MM.1S (cell line): ENCODE results near the gene ELAVL3.

Experiments used
- DNase-seq: peaks from one replicate; pipeline ENCODE4 v3.0.0-alpha.2; 2015
- H2AFZ ChIP-seq: fragments of 300-600 bp; sonication (generic); 2 replicates; pipeline ENCODE4 v1.6.0; 2016; ENCODE audit warnings: antibody characterized with exemption, low read length
- H3F3A ChIP-seq: fragments of 300-600 bp; sonication (generic); 2 replicates; pipeline ENCODE4 v1.6.1; 2016; ENCODE audit warnings: mild to moderate bottlenecking, antibody characterized with exemption, low read length, moderate library complexity, mixed read lengths; ENCODE audit not compliant: insufficient read depth
- H3K27ac ChIP-seq: fragments of 300-600 bp; sonication (generic); 2 replicates; pipeline ENCODE4 v1.5.1; 2016; ENCODE audit warnings: mild to moderate bottlenecking, low read length
- H3K27me3 ChIP-seq: fragments of 300-600 bp; sonication (generic); replicated peaks from 2 replicates; pipeline ENCODE4 v1.6.0; 2016; ENCODE audit warnings: low read length; ENCODE audit not compliant: insufficient read depth
- H3K36me3 ChIP-seq: fragments of 300-600 bp; sonication (generic); replicated peaks from 2 replicates; pipeline ENCODE4 v1.6.1; 2016; ENCODE audit warnings: mild to moderate bottlenecking, low read length, mixed read lengths; ENCODE audit not compliant: insufficient read depth
- H3K4me1 ChIP-seq: fragments of 300-600 bp; sonication (generic); 2 replicates; pipeline ENCODE4 v1.6.1; 2016; ENCODE audit warnings: low read length, mixed read lengths
- H3K4me2 ChIP-seq: fragments of 300-600 bp; sonication (generic); 2 replicates; pipeline ENCODE4 v1.6.0; 2016; ENCODE audit warnings: low read depth, low read length
- H3K4me3 ChIP-seq: fragments of 300-600 bp; sonication (generic); 2 replicates; pipeline ENCODE4 v1.5.1; 2016; ENCODE audit warnings: low read length, mixed read lengths
- H3K79me2 ChIP-seq: fragments of 300-600 bp; sonication (generic); 2 replicates; pipeline ENCODE4 v1.6.1; 2016; ENCODE audit warnings: mixed run types, low read length, mixed read lengths
- H3K9ac ChIP-seq: fragments of 300-600 bp; sonication (generic); 2 replicates; pipeline ENCODE4 v1.6.1; 2016; ENCODE audit warnings: low read length, mixed read lengths
- H3K9me2 ChIP-seq: fragments of 300-600 bp; sonication (generic); replicated peaks from 2 replicates; pipeline ENCODE4 v1.6.1; 2016; ENCODE audit warnings: mild to moderate bottlenecking, low read length, mixed read lengths; ENCODE audit not compliant: insufficient read depth
- H3K9me3 ChIP-seq: fragments of 300-600 bp; sonication (generic); replicated peaks from 2 replicates; pipeline ENCODE4 v1.6.1; 2016; ENCODE audit warnings: mild to moderate bottlenecking, low read length, mixed read lengths; ENCODE audit not compliant: insufficient read depth
- H4K20me1 ChIP-seq: fragments of 300-600 bp; sonication (generic); 2 replicates; pipeline ENCODE4 v1.6.1; 2016; ENCODE audit warnings: mild to moderate bottlenecking, low read length, moderate library complexity, mixed read lengths; ENCODE audit not compliant: insufficient read depth
- CTCF ChIP-seq: fragments of 300-600 bp; sonication (generic); IDR thresholded peaks from 2 replicates; pipeline ENCODE4 v1.5.1; 2016; ENCODE audit warnings: antibody characterized with exemption, low read length, mixed read lengths
- EZH2 ChIP-seq: fragments of 300-600 bp; sonication (generic); optimal IDR thresholded peaks from 2 replicates; pipeline ENCODE3; 2017; ENCODE audit warnings: low read depth, mild to moderate bottlenecking, antibody characterized with exemption, low read length, mixed read lengths
- EZH2phosphoT487 ChIP-seq: fragments of 300-600 bp; sonication (generic); IDR thresholded peaks from 2 replicates; pipeline ENCODE4 v1.6.1; 2018; ENCODE audit warnings: antibody characterized with exemption, low read length

Gene ELAVL3

DNA sequence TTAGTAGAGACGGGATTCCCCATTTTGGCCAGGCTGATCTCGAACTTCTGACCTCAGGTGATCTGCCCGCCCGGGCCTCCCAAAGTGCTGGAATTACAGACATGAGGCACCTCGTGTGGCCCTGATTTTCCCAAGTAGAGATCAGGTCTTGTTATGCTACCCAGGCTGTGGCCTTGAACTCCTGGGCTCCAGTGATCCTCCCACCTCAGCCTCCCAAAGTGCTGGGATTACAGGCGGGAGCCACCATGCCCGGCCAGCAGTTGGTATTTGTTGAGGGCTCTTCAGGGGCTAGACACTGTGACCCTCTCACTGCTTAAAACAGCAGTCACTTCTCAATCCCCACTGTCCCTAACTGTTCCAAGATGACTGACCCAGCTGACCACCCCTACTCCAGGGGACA is 8.5 kb upstream of the ELAVL3 start:
- TF ChIP-seq EZH2 (no peak), CTCF (no peak), EZH2phosphoT487 (no peak)
- DNase-seq: no peak
- Histone ChIP-seq H3K79me2 (no peaks in the 10 kb centered on the region), H3K9me3 (no peaks in the 10 kb centered on the region), H3F3A (no peaks in the 10 kb centered on the region), H3K4me3 (no peak overlapping the region), H3K9me2 (no peaks in the 10 kb centered on the region), H4K20me1 (no peaks in the 10 kb centered on the region), H3K4me2 (no peak overlapping the region), H2AFZ (no peak overlapping the region), H3K9ac (no peak overlapping the region), H3K27me3 (no peaks in the 10 kb centered on the region), H3K4me1 (no peaks in the 10 kb centered on the region), H3K36me3 (no peaks in the 10 kb centered on the region), H3K27ac (no peak overlapping the region)

GRCh38 chr19:11486661-11487503 is 6.0 kb upstream of the ELAVL3 start:
- Histone ChIP-seq H2AFZ (no peak overlapping the region), H3K4me3 (no peak overlapping the region), H3K4me1 (peaks cover 8% of the 10 kb centered on the region; the same call in 1 of the 2 replicates), H3K27me3 (no peaks in the 10 kb centered on the region; the same call in 1 of the 2 replicates), H4K20me1 (no peaks in the 10 kb centered on the region), H3K36me3 (no peaks in the 10 kb centered on the region), H3K4me2 (no peak overlapping the region), H3K79me2 (no peaks in the 10 kb centered on the region), H3K9me2 (no peaks in the 10 kb centered on the region), H3K9me3 (no peaks in the 10 kb centered on the region), H3F3A (no peaks in the 10 kb centered on the region), H3K9ac (no peak overlapping the region), H3K27ac (no peak overlapping the region)
- TF ChIP-seq EZH2phosphoT487: no peak
- no peak for TF ChIP-seq CTCF
- TF ChIP-seq EZH2: no peak
- DNase-seq: no peak

GRCh38 chr19:11485245-11485837 is 4.5 kb upstream of the ELAVL3 start:
- peaks cover 10% of the 10 kb centered on the region; the same call in 1 of the 2 replicates for H3K4me1 ChIP-seq
- no peaks in the 10 kb centered on the region for H3K36me3 ChIP-seq
- H3K79me2 ChIP-seq: no peaks in the 10 kb centered on the region
- no peak overlapping the region for H3K4me2 ChIP-seq
- no peaks in the 10 kb centered on the region for H3F3A ChIP-seq
- H2AFZ ChIP-seq: no peak overlapping the region
- no peak overlapping the region for H3K9ac ChIP-seq
- H3K27ac ChIP-seq: no peak overlapping the region
- DNase-seq: no peak
- H4K20me1 ChIP-seq: no peaks in the 10 kb centered on the region
- H3K9me2 ChIP-seq: no peaks in the 10 kb centered on the region
- H3K9me3 ChIP-seq: no peaks in the 10 kb centered on the region
- no peak overlapping the region for H3K4me3 ChIP-seq
- H3K27me3 ChIP-seq: no peaks in the 10 kb centered on the region; the same call in 1 of the 2 replicates
- TF ChIP-seq EZH2: no peak
- TF ChIP-seq CTCF: no peak
- no peak for TF ChIP-seq EZH2phosphoT487
